ENCODE data around the gene SDK1.

Gene SDK1

GRCh38 chr7:4049202-4049601 is 748.1 kb downstream of the SDK1 start:
- no peak for DNase-seq
- Histone ChIP-seq H3K4me3 (ENCODE audit: insufficient read depth in 1 of 2, low read depth in 1 of 2, low read length in 2 of 2) (no peak overlapping the region), H3K4ac (ENCODE audit: low read depth in 1 of 2, low read length in 2 of 2) (no peak overlapping the region), H2BK15ac (ENCODE audit: low read depth, poor library complexity, severe bottlenecking) (no peak overlapping the region), H3K23ac (ENCODE audit: low read length in 2 of 2) (no peak overlapping the region), H3K4me1 (ENCODE audit: control insufficient read depth, insufficient read depth, low read depth, low read length) (no peaks in the 10 kb centered on the region), H2AK5ac (ENCODE audit: low read length, severe bottlenecking) (no peak overlapping the region), H3K27me3 (ENCODE audit: control insufficient read depth in 1 of 2, insufficient read depth in 1 of 2, low read length in 2 of 2) (no peaks in the 10 kb centered on the region), H3K27ac (ENCODE audit: low read length, poor library complexity, severe bottlenecking) (no peak overlapping the region), H3K9ac (ENCODE audit: low read length) (no peak overlapping the region), H3K14ac (ENCODE audit: low read length in 2 of 2) (no peak overlapping the region), H2BK5ac (ENCODE audit: low read depth, low read length, poor library complexity, severe bottlenecking) (no peak overlapping the region), H3K79me1 (replicated peaks; ENCODE audit: low read length, poor library complexity, severe bottlenecking) (no peaks in the 10 kb centered on the region), H3K4me2 (ENCODE audit: low read length, poor library complexity, severe bottlenecking) (no peak overlapping the region), H3K36me3 (ENCODE audit: control insufficient read depth in 1 of 2, insufficient read depth in 2 of 2, low read depth in 1 of 2, low read length in 2 of 2) (peaks cover 0 to 5% of the 10 kb centered on the region in 2 experiments), H2BK12ac (ENCODE audit: low read length in 2 of 2) (no peak overlapping the region), H3K9me3 (ENCODE audit: control insufficient read depth, low read length) (no peaks in the 10 kb centered on the region), H2AFZ (ENCODE audit: low read depth, low read length) (no peak overlapping the region), H2BK120ac (ENCODE audit: low read depth, low read length) (no peak overlapping the region), H4K91ac (ENCODE audit: low read length) (no peak overlapping the region), H3K18ac (ENCODE audit: low read depth in 1 of 2, low read length in 2 of 2) (no peak overlapping the region), H4K8ac (ENCODE audit: low read length) (no peak overlapping the region)
- 98% methylated on average over 13 of the region's 13 CpGs for WGBS

GRCh38 chr7:4050126-4050660 is 749.1 kb downstream of the SDK1 start:
- no peaks in the 10 kb centered on the region for H3K27me3 ChIP-seq (ENCODE audit: control insufficient read depth in 1 of 2, insufficient read depth in 1 of 2, low read length in 2 of 2)
- H2AFZ ChIP-seq (ENCODE audit: low read depth, low read length), result no peak overlapping the region
- no peak overlapping the region for H2BK15ac ChIP-seq (ENCODE audit: low read depth, poor library complexity, severe bottlenecking)
- no peak overlapping the region for H2BK5ac ChIP-seq (ENCODE audit: low read depth, low read length, poor library complexity, severe bottlenecking)
- H3K36me3 ChIP-seq (ENCODE audit: control insufficient read depth in 1 of 2, insufficient read depth in 2 of 2, low read depth in 1 of 2, low read length in 2 of 2), result peaks cover 0 to 5% of the 10 kb centered on the region in 2 experiments
- H2AK5ac ChIP-seq (ENCODE audit: low read length, severe bottlenecking), result no peak overlapping the region
- DNase-seq, result no peak
- no peak overlapping the region for H3K27ac ChIP-seq (ENCODE audit: low read length, poor library complexity, severe bottlenecking)
- no peak overlapping the region for H3K9ac ChIP-seq (ENCODE audit: low read length)
- WGBS, result 96% methylated on average over 11 of the region's 11 CpGs
- H3K4me1 ChIP-seq (ENCODE audit: control insufficient read depth, insufficient read depth, low read depth, low read length), result no peaks in the 10 kb centered on the region
- no peak overlapping the region for H4K91ac ChIP-seq (ENCODE audit: low read length)
- H3K79me1 ChIP-seq (replicated peaks; ENCODE audit: low read length, poor library complexity, severe bottlenecking), result no peaks in the 10 kb centered on the region
- no peak overlapping the region for H4K8ac ChIP-seq (ENCODE audit: low read length)
- H3K23ac ChIP-seq (ENCODE audit: low read length in 2 of 2), result no peak overlapping the region
- no peak overlapping the region for H3K4me2 ChIP-seq (ENCODE audit: low read length, poor library complexity, severe bottlenecking)
- no peak overlapping the region for H3K4ac ChIP-seq (ENCODE audit: low read depth in 1 of 2, low read length in 2 of 2)
- no peak overlapping the region for H3K18ac ChIP-seq (ENCODE audit: low read depth in 1 of 2, low read length in 2 of 2)
- no peak overlapping the region for H3K4me3 ChIP-seq (ENCODE audit: insufficient read depth in 1 of 2, low read depth in 1 of 2, low read length in 2 of 2)
- no peak overlapping the region for H2BK120ac ChIP-seq (ENCODE audit: low read depth, low read length)
- H3K9me3 ChIP-seq (ENCODE audit: control insufficient read depth, low read length), result no peaks in the 10 kb centered on the region
- no peak overlapping the region for H2BK12ac ChIP-seq (ENCODE audit: low read length in 2 of 2)
- H3K14ac ChIP-seq (ENCODE audit: low read length in 2 of 2), result no peak overlapping the region

GRCh38 chr7:4051696-4052095 is 750.6 kb downstream of the SDK1 start:
- no peaks in the 10 kb centered on the region for H3K79me1 ChIP-seq (replicated peaks; ENCODE audit: low read length, poor library complexity, severe bottlenecking)
- WGBS, result 87% methylated on average over 11 of the region's 11 CpGs
- H3K4me3 ChIP-seq (ENCODE audit: insufficient read depth in 1 of 2, low read depth in 1 of 2, low read length in 2 of 2), result no peak overlapping the region
- no peak overlapping the region for H2BK120ac ChIP-seq (ENCODE audit: low read depth, low read length)
- H3K27ac ChIP-seq (ENCODE audit: low read length, poor library complexity, severe bottlenecking), result no peak overlapping the region
- H3K14ac ChIP-seq (ENCODE audit: low read length in 2 of 2), result no peak overlapping the region
- H3K9me3 ChIP-seq (ENCODE audit: control insufficient read depth, low read length), result no peaks in the 10 kb centered on the region
- H2AK5ac ChIP-seq (ENCODE audit: low read length, severe bottlenecking), result no peak overlapping the region
- no peaks in the 10 kb centered on the region for H3K4me1 ChIP-seq (ENCODE audit: control insufficient read depth, insufficient read depth, low read depth, low read length)
- no peak overlapping the region for H2BK15ac ChIP-seq (ENCODE audit: low read depth, poor library complexity, severe bottlenecking)
- no peak overlapping the region for H2BK12ac ChIP-seq (ENCODE audit: low read length in 2 of 2)
- DNase-seq, result no peak
- H2AFZ ChIP-seq (ENCODE audit: low read depth, low read length), result no peak overlapping the region
- no peak overlapping the region for H2BK5ac ChIP-seq (ENCODE audit: low read depth, low read length, poor library complexity, severe bottlenecking)
- H4K8ac ChIP-seq (ENCODE audit: low read length), result no peak overlapping the region
- H4K91ac ChIP-seq (ENCODE audit: low read length), result no peak overlapping the region
- H3K18ac ChIP-seq (ENCODE audit: low read depth in 1 of 2, low read length in 2 of 2), result no peak overlapping the region
- H3K23ac ChIP-seq (ENCODE audit: low read length in 2 of 2), result no peak overlapping the region
- H3K27me3 ChIP-seq (ENCODE audit: control insufficient read depth in 1 of 2, insufficient read depth in 1 of 2, low read length in 2 of 2), result no peaks in the 10 kb centered on the region
- H3K4ac ChIP-seq (ENCODE audit: low read depth in 1 of 2, low read length in 2 of 2), result no peak overlapping the region
- no peak overlapping the region for H3K4me2 ChIP-seq (ENCODE audit: low read length, poor library complexity, severe bottlenecking)
- no peak overlapping the region for H3K9ac ChIP-seq (ENCODE audit: low read length)
- H3K36me3 ChIP-seq (ENCODE audit: control insufficient read depth in 1 of 2, insufficient read depth in 2 of 2, low read depth in 1 of 2, low read length in 2 of 2), result peaks cover 0 to 7% of the 10 kb centered on the region in 2 experiments

- Histone ChIP-seq H2BK5ac (ENCODE audit: low read depth, low read length, poor library complexity, severe bottlenecking) (no peak overlapping the region), H3K18ac (ENCODE audit: low read depth in 1 of 2, low read length in 2 of 2) (no peak overlapping the region), H2AFZ (ENCODE audit: low read depth, low read length) (no peak overlapping the region), H2AK5ac (ENCODE audit: low read length, severe bottlenecking) (no peak overlapping the region), H3K27ac (ENCODE audit: low read length, poor library complexity, severe bottlenecking) (no peak overlapping the region), H3K4me3 (ENCODE audit: insufficient read depth in 1 of 2, low read depth in 1 of 2, low read length in 2 of 2) (no peak overlapping the region), H3K9ac (ENCODE audit: low read length) (peak overlapping the region; percentile 32), H2BK15ac (ENCODE audit: low read depth, poor library complexity, severe bottlenecking) (no peak overlapping the region), H3K27me3 (ENCODE audit: control insufficient read depth in 1 of 2, insufficient read depth in 1 of 2, low read length in 2 of 2) (no peaks in the 10 kb centered on the region), H3K9me3 (ENCODE audit: control insufficient read depth, low read length) (no peaks in the 10 kb centered on the region), H3K36me3 (ENCODE audit: control insufficient read depth in 1 of 2, insufficient read depth in 2 of 2, low read depth in 1 of 2, low read length in 2 of 2) (peaks cover 0 to 11% of the 10 kb centered on the region in 2 experiments), H3K4ac (ENCODE audit: low read depth in 1 of 2, low read length in 2 of 2) (no peak overlapping the region), H3K14ac (ENCODE audit: low read length in 2 of 2) (no peak overlapping the region), H2BK120ac (ENCODE audit: low read depth, low read length) (no peak overlapping the region), H4K91ac (ENCODE audit: low read length) (no peak overlapping the region), H3K79me1 (replicated peaks; ENCODE audit: low read length, poor library complexity, severe bottlenecking) (no peaks in the 10 kb centered on the region), H4K8ac (ENCODE audit: low read length) (no peak overlapping the region), H3K23ac (ENCODE audit: low read length in 2 of 2) (no peak overlapping the region), H2BK12ac (ENCODE audit: low read length in 2 of 2) (no peak overlapping the region), H3K4me2 (ENCODE audit: low read length, poor library complexity, severe bottlenecking) (no peak overlapping the region), H3K4me1 (ENCODE audit: control insufficient read depth, insufficient read depth, low read depth, low read length) (no peaks in the 10 kb centered on the region)
- 58% methylated on average over 8 of the region's 11 CpGs for WGBS
- DNase-seq, result no peak
These were observed 751.1 kb downstream of the SDK1 start for GRCh38 chr7:4052130-4052529.

Data from mesenchymal stem cell (in vitro differentiated cells and primary cell).